NOMO-1 treated with DMSO at 0.1 percent for 48 hours (cell line): Measurements from ENCODE around the gene SMG1.
"Not testable (repeated sequence)": the region's sequence is repeated elsewhere in the genome, so short reads cannot be mapped to it uniquely, and the experiment has no call there.

Experiments used
- DNase-seq: peaks from one replicate; lab custom pipeline; 2025; ENCODE audit not compliant: unreplicated experiment; lab: John Stamatoyannopoulos, UW

The SMG1 gene

GRCh38 chr16:18772171-18772570 is 154.0 kb downstream of the SMG1 start:
- DNase-seq = not testable (repeated sequence)

- DNase-seq = not testable (repeated sequence)
Measured at GRCh38 chr16:18770336-18770962, 155.8 kb downstream of the SMG1 start.

GRCh38 chr16:18767217-18767616 is 159.0 kb downstream of the SMG1 start:
- not testable (repeated sequence) for DNase-seq

GRCh38 chr16:18762713-18763112 is 163.5 kb downstream of the SMG1 start:
- not testable (repeated sequence) for DNase-seq

- peak; percentile 35 for DNase-seq
Measured at GRCh38 chr16:18759598-18760520, 166.3 kb downstream of the SMG1 start.

- not testable (repeated sequence) for DNase-seq
Measured at GRCh38 chr16:18757960-18758660, 168.1 kb downstream of the SMG1 start.

GRCh38 chr16:18756639-18757038 is 169.6 kb downstream of the SMG1 start:
- not testable (repeated sequence) for DNase-seq
